Measurements from ENCODE around the gene GCNT2. TPM values are rescaled to one million over a fixed set of nuclear protein-coding genes. Genes with fewer than 3 reads are reported as not detected.

The GCNT2 gene
- total and polyA plus RNA-seq, 2 of the 8 experiments (the other 6 are each of a cell fraction or from before 2014, with no cell fraction given) = 19.3 to 52.5 TPM

- Histone ChIP-seq H2AFZ (ENCODE audit: low read length) (no peak overlapping the region), H3K18ac (ENCODE audit: extremely low read depth, low read length) (no peak overlapping the region), H3K79me1 (ENCODE audit: low read depth, low read length) (no peaks in the 10 kb centered on the region), H3K9ac (replicated peaks in 1 of 4; ENCODE audit: extremely low read depth in 1 of 4, low read depth in 3 of 4, low read length in 3 of 4) (no peak overlapping the region), H2AK5ac (ENCODE audit: low read depth, low read length) (no peak overlapping the region), H3K79me2 (ENCODE audit: control insufficient read depth in 1 of 2, insufficient read depth in 2 of 2, low read length in 2 of 2) (no peaks in the 10 kb centered on the region), H3K23me2 (ENCODE audit: low read depth, low read length) (peaks cover 3% of the 10 kb centered on the region; the same call in 1 of the 2 replicates), H3K4me2 (ENCODE audit: insufficient read depth in 1 of 2, low read depth in 2 of 2, low read length in 2 of 2) (no peak overlapping the region), H3K27me3 (replicated peaks in 1 of 4; ENCODE audit: control insufficient read depth in 3 of 4, extremely low read depth in 1 of 4, insufficient read depth in 3 of 4, low read length in 3 of 4) (no peaks in the 10 kb centered on the region), H2BK5ac (ENCODE audit: low read depth, low read length) (no peak overlapping the region), H3K27ac (ENCODE audit: low read depth, low read length) (no peak overlapping the region), H4K5ac (ENCODE audit: insufficient read length, low read depth, low read length) (no peak overlapping the region), H3K36me3 (ENCODE audit: control insufficient read depth in 2 of 4, insufficient read depth in 4 of 4, low read length in 3 of 4) (no peaks in the 10 kb centered on the region), H3K4me3 (ENCODE audit: extremely low read depth in 1 of 4, insufficient read depth in 2 of 4, low read depth in 3 of 4, low read length in 4 of 4) (no peak overlapping the region), H2BK15ac (ENCODE audit: low read length) (no peak overlapping the region), H2BK120ac (replicated peaks; ENCODE audit: low read depth, low read length) (no peak overlapping the region), H2BK20ac (ENCODE audit: low read length) (no peak overlapping the region), H2BK12ac (ENCODE audit: low read depth, low read length) (no peak overlapping the region), H4K20me1 (replicated peaks in 1 of 2; ENCODE audit: control insufficient read depth in 1 of 2, insufficient read depth in 2 of 2, low read length in 2 of 2) (no peaks in the 10 kb centered on the region), H3K4ac (replicated peaks; ENCODE audit: insufficient read length, low read depth, low read length) (no peak overlapping the region), H4K91ac (replicated peaks; ENCODE audit: insufficient read length, low read length) (no peak overlapping the region), H3K14ac (ENCODE audit: insufficient read length) (no peak overlapping the region), H3K23ac (ENCODE audit: insufficient read length) (no peak overlapping the region), H3K9me3 (ENCODE audit: insufficient read depth in 2 of 2, low read depth in 1 of 2, low read length in 1 of 2) (no peaks in the 10 kb centered on the region), H3K56ac (replicated peaks; ENCODE audit: insufficient read length, low read depth, low read length) (no peak overlapping the region), H3K4me1 (replicated peaks in 1 of 4; ENCODE audit: control insufficient read depth in 3 of 4, insufficient read depth in 4 of 4, low read length in 3 of 4) (peaks cover 2 to 7% (median 5%) of the 10 kb centered on the region in 4 experiments; a peak in 6 of 7 replicates), H4K8ac (ENCODE audit: extremely low read depth, insufficient read depth, low read length) (no peak overlapping the region)
- no peak for FAIRE-seq
- no peak for DNase-seq (ENCODE audit: low read depth in 1 of 2, low spot score in 2 of 2)
- ChIA-PET CTCF (ENCODE audit: partially characterized antibody) (interaction anchor here (0.5 to 1.9 kb wide), 3 partner anchors 10 to 71 kb away, joined by 3 to 9 read pairs (median 3); no protein-coding TSS in a partner anchor), POLR2A (ENCODE audit: partially characterized antibody) (interaction anchor here (1.2 kb wide), 1 partner anchor 19 kb away, joined by 3 read pairs; no protein-coding TSS in a partner anchor)
- WGBS, 2 experiments (ENCODE audit: extremely low coverage in 1 of 2, insufficient coverage in 1 of 2, insufficient read length in 1 of 2, insufficient replicate concordance in 2 of 2, low coverage in 1 of 2, low lambda C conversion rate in 2 of 2, missing lambda C conversion rate in 1 of 2) = 94% methylated on average over 1 of the region's 1 CpG; no CpG with 5 or more reads in 1 of the 2 experiments
- no peak for TF ChIP-seq USF2 (IDR thresholded peaks at IDR 0.05; ENCODE audit: low read length)
- TF ChIP-seq ASH2L (IDR thresholded peaks at IDR 0.05; ENCODE audit: low read length) = no peak
- no peak for TF ChIP-seq NANOG (IDR thresholded peaks at IDR 0.05; ENCODE audit: insufficient read depth, low read depth, low read length, poor library complexity, severe bottlenecking)
- TF ChIP-seq EZH2 (IDR thresholded peaks at IDR 0.05; ENCODE audit: low read depth, low read length, severe bottlenecking) = no peak
- no peak for TF ChIP-seq POU5F1 (IDR thresholded peaks at IDR 0.05; ENCODE audit: low read depth, low read length)
- TF ChIP-seq TCF12 (IDR thresholded peaks at IDR 0.05; ENCODE audit: low read depth, low read length) = no peak
- no peak for TF ChIP-seq NRF1 (IDR thresholded peaks at IDR 0.05; ENCODE audit: low read depth, low read length)
- no peak for TF ChIP-seq EGR1 (IDR thresholded peaks at IDR 0.05; ENCODE audit: borderline replicate concordance, low read depth, low read length)
- no peak for TF ChIP-seq TAF7 (optimal IDR thresholded peaks at IDR 0.05; ENCODE audit: borderline replicate concordance, low read depth, low read length)
- no peak for TF ChIP-seq SP4 (IDR thresholded peaks at IDR 0.05; ENCODE audit: low read length)
- no peak for TF ChIP-seq SP1 (IDR thresholded peaks at IDR 0.05; ENCODE audit: low read depth, low read length)
- TF ChIP-seq BACH1 (IDR thresholded peaks at IDR 0.05; ENCODE audit: low read length) = no peak
- TF ChIP-seq POLR2A (IDR thresholded peaks at IDR 0.05; ENCODE audit: control extremely low read depth in 1 of 2, low read depth in 2 of 2, low read length in 2 of 2) = no peak
- TF ChIP-seq SRF (IDR thresholded peaks at IDR 0.05; ENCODE audit: low read depth, low read length) = no peak
Measured at GRCh38 chr6:10550764-10551163, 29.6 kb downstream of the GCNT2 start.
